AG04449 (cell line): Measurements from ENCODE around the gene TBC1D1.

Experiments
- CTCF ChIA-PET: fragments of 350-600 bp; formaldehyde crosslinking; extraction: SDS; loops from one replicate; lab custom pipeline; 2021; ENCODE audit warnings: antibody characterized with exemption; lab: Yijun Ruan, JAX
- POLR2A ChIA-PET: fragments of 400-600, 350-600 bp; formaldehyde crosslinking; extraction: SDS; loops from one replicate; lab custom pipeline; 2020; ENCODE audit warnings: antibody characterized with exemption, inconsistent platforms; lab: Yijun Ruan, JAX
- DNase-seq: peaks from one replicate; pipeline ENCODE4 v3.0.0-alpha.2; 2010; ENCODE audit warnings: low read depth, low spot score
- H3K4me3 ChIP-seq: 2 replicates; pipeline ENCODE4 v1.5.1; 2011; ENCODE audit warnings: low read depth, mild to moderate bottlenecking, control low read depth, low read length
- CTCF ChIP-seq: IDR thresholded peaks from one replicate; pipeline ENCODE4 v1.5.1; 2011; ENCODE audit warnings: mild to moderate bottlenecking, moderate library complexity, low read length, control low read depth, inconsistent platforms; ENCODE audit not compliant: insufficient read depth; ENCODE audit errors: missing control alignments

The TBC1D1 gene

GRCh38 chr4:37892641-37893040, 1.8 kb downstream of the TBC1D1 start:
- no peak overlapping the region for H3K4me3 ChIP-seq
- CTCF ChIA-PET, result no interaction called here
- TF ChIP-seq CTCF, result no peak
- POLR2A ChIA-PET, result no interaction called here
- no peak for DNase-seq

- no peak overlapping the region for H3K4me3 ChIP-seq
- ChIA-PET CTCF (no interaction called here), POLR2A (no interaction called here)
- TF ChIP-seq CTCF, result no peak
- DNase-seq, result no peak
These were observed 2.3 kb downstream of the TBC1D1 start for GRCh38 chr4:37893164-37893563.

GRCh38 chr4:37895271-37895670, 4.4 kb downstream of the TBC1D1 start:
- H3K4me3 ChIP-seq, result no peak overlapping the region
- CTCF ChIA-PET, result no interaction called here
- POLR2A ChIA-PET, result no interaction called here
- TF ChIP-seq CTCF, result no peak
- DNase-seq, result no peak

- ChIA-PET CTCF (interaction anchor here (1.2 to 1.7 kb wide), 2 partner anchors 11 to 145 kb away, joined by 3 read pairs; no protein-coding TSS in a partner anchor), POLR2A (no interaction called here)
- no peak for TF ChIP-seq CTCF
- no peak overlapping the region for H3K4me3 ChIP-seq
- DNase-seq, result no peak
These were observed 5.4 kb downstream of the TBC1D1 start for GRCh38 chr4:37896206-37896860.

GRCh38 chr4:37902212-37902611, 11.3 kb downstream of the TBC1D1 start:
- H3K4me3 ChIP-seq, result no peak overlapping the region
- DNase-seq, result no peak
- POLR2A ChIA-PET, result no interaction called here
- CTCF ChIA-PET, result interaction anchor here (0.8 kb wide), 1 partner anchor 95 kb away, joined by 3 read pairs; no protein-coding TSS in a partner anchor
- TF ChIP-seq CTCF, result no peak

GRCh38 chr4:37902738-37903693, 12.1 kb downstream of the TBC1D1 start:
- H3K4me3 ChIP-seq, result no peak overlapping the region
- DNase-seq, result no peak
- TF ChIP-seq CTCF, result no peak
- ChIA-PET CTCF (interaction anchor here (0.8 kb wide), 1 partner anchor 96 kb away, joined by 3 read pairs; no protein-coding TSS in a partner anchor), POLR2A (no interaction called here)
